WERI-Rb-1 (cell line): Measurements from ENCODE around the gene KCTD3.

Experiments
- DNase-seq: peaks from one replicate; pipeline ENCODE4 v3.0.0-alpha.2; 2020
- H3K27ac ChIP-seq: fragments of 250-450 bp; sonication (Bioruptor Pico); 2 replicates; pipeline ENCODE4 v1.5.1; 2020; ENCODE audit warnings: mild to moderate bottlenecking, moderate library complexity
- H3K27me3 ChIP-seq: fragments of 250-450 bp; sonication (Bioruptor Pico); 2 replicates; pipeline ENCODE4 v1.5.1; 2021; ENCODE audit warnings: mild to moderate bottlenecking, low read depth, moderate library complexity; ENCODE audit not compliant: insufficient read depth, severe bottlenecking
- H3K36me3 ChIP-seq: fragments of 250-450 bp; sonication (Bioruptor Pico); 2 replicates; pipeline ENCODE4 v1.5.1; 2020; ENCODE audit warnings: mild to moderate bottlenecking, moderate library complexity
- H3K4me3 ChIP-seq: 2 replicates; pipeline ENCODE4 v1.5.1; 2011; ENCODE audit warnings: low read depth, mild to moderate bottlenecking, control low read depth, low read length
- H3K9me3 ChIP-seq: fragments of 250-450 bp; sonication (Bioruptor Pico); 2 replicates; pipeline ENCODE4 v1.5.1; 2021; ENCODE audit warnings: mild to moderate bottlenecking, moderate library complexity; ENCODE audit not compliant: severe bottlenecking
- CTCF ChIP-seq: IDR thresholded peaks from 2 replicates; pipeline ENCODE4 v1.5.1; 2011; ENCODE audit warnings: low read depth, mild to moderate bottlenecking, control low read depth, inconsistent platforms, low read length

KCTD3 gene

GRCh38 chr1:215569986-215570824 lies 3.1 kb downstream of the KCTD3 start:
- no peak for TF ChIP-seq CTCF
- Histone ChIP-seq H3K4me3 (no peak overlapping the region), H3K27ac (no peak overlapping the region), H3K27me3 (no peaks in the 10 kb centered on the region), H3K36me3 (no peaks in the 10 kb centered on the region; the same call in 1 of the 2 replicates), H3K9me3 (no peaks in the 10 kb centered on the region)
- DNase-seq, result no peak

GRCh38 chr1:215581896-215582295 lies 14.8 kb downstream of the KCTD3 start:
- no peaks in the 10 kb centered on the region for H3K27me3 ChIP-seq
- no peaks in the 10 kb centered on the region for H3K9me3 ChIP-seq
- H3K27ac ChIP-seq, result no peak overlapping the region
- TF ChIP-seq CTCF, result no peak
- H3K4me3 ChIP-seq, result no peak overlapping the region
- peaks cover 50% of the 10 kb centered on the region for H3K36me3 ChIP-seq
- no peak for DNase-seq

- no peaks in the 10 kb centered on the region for H3K9me3 ChIP-seq
- H3K36me3 ChIP-seq, result peaks cover 37% of the 10 kb centered on the region
- DNase-seq, result no peak
- no peaks in the 10 kb centered on the region for H3K27me3 ChIP-seq
- no peak overlapping the region for H3K27ac ChIP-seq
- no peak for TF ChIP-seq CTCF
- no peak overlapping the region for H3K4me3 ChIP-seq
Measured at GRCh38 chr1:215583185-215583749, 16.2 kb downstream of the KCTD3 start.

- no peak overlapping the region for H3K27ac ChIP-seq
- DNase-seq, result no peak
- no peaks in the 10 kb centered on the region for H3K27me3 ChIP-seq
- peaks cover 30% of the 10 kb centered on the region for H3K36me3 ChIP-seq
- no peak for TF ChIP-seq CTCF
- no peak overlapping the region for H3K4me3 ChIP-seq
- H3K9me3 ChIP-seq, result no peaks in the 10 kb centered on the region
Measured at GRCh38 chr1:215584389-215584788, 17.3 kb downstream of the KCTD3 start.

- Histone ChIP-seq H3K36me3 (peaks cover 6% of the 10 kb centered on the region), H3K9me3 (no peaks in the 10 kb centered on the region), H3K27ac (no peak overlapping the region), H3K4me3 (no peak overlapping the region), H3K27me3 (no peaks in the 10 kb centered on the region)
- no peak for DNase-seq
- no peak for TF ChIP-seq CTCF
Measured at GRCh38 chr1:215589650-215590435, 22.7 kb downstream of the KCTD3 start.
